Bronchial epithelial cell (primary cell): ENCODE measurements around the gene DUSP1. TPM values are rescaled to one million over a fixed set of nuclear protein-coding genes. Genes with fewer than 3 reads are reported as not detected.

Source experiments
- DNase-seq: peaks from one replicate; pipeline ENCODE4 v3.0.0-alpha.2; 2010; ENCODE audit warnings: low read depth
- FAIRE-seq: peaks from 2 replicates; lab custom pipeline; 2011; peaks lifted over from hg19 to GRCh38; lab: Jason Lieb, UNC
- H3K27me3 ChIP-seq: 2 replicates; pipeline ENCODE4 v1.5.1; 2011; ENCODE audit warnings: low read length; ENCODE audit not compliant: control insufficient read depth, insufficient read depth
- H3K36me3 ChIP-seq: 2 replicates; pipeline ENCODE4 v1.5.1; 2011; ENCODE audit warnings: low read length; ENCODE audit not compliant: control insufficient read depth, insufficient read depth
- H3K4me3 ChIP-seq: 2 replicates; pipeline ENCODE4 v1.5.1; 2011; ENCODE audit warnings: mild to moderate bottlenecking, low read depth, low read length, control low read depth
- CTCF ChIP-seq: IDR thresholded peaks from 2 replicates; pipeline ENCODE4 v1.5.1; 2011; ENCODE audit warnings: mild to moderate bottlenecking, moderate library complexity, low read length, control low read depth, inconsistent platforms; ENCODE audit not compliant: insufficient read depth, severe bottlenecking
- total RNA-seq: library from RNA; depleted of rRNA; stranded (reverse); fragments of >200 nt; gene quantifications from 2 replicates; pipeline ENCODE4 v1.2.1, GENCODE V29; 2014

The DUSP1 gene
- total RNA-seq, 1 donor from 2014 or later: 114 TPM

GRCh38 chr5:172732201-172732865 lies 38.7 kb downstream of the DUSP1 start:
- TF ChIP-seq CTCF: no peak
- H3K27me3 ChIP-seq: no peaks in the 10 kb centered on the region
- no peak overlapping the region for H3K4me3 ChIP-seq
- H3K36me3 ChIP-seq: no peaks in the 10 kb centered on the region
- FAIRE-seq: no peak
- no peak for DNase-seq

GRCh38 chr5:172731680-172732074 lies 39.3 kb downstream of the DUSP1 start:
- no peak for TF ChIP-seq CTCF
- DNase-seq: no peak
- H3K27me3 ChIP-seq: no peaks in the 10 kb centered on the region

GRCh38 chr5:172730981-172731679 lies 39.9 kb downstream of the DUSP1 start:
- Histone ChIP-seq H3K4me3 (no peak overlapping the region), H3K27me3 (no peaks in the 10 kb centered on the region), H3K36me3 (no peaks in the 10 kb centered on the region)
- peak; percentile 47 for FAIRE-seq
- TF ChIP-seq CTCF: no peak
- DNase-seq: peak; percentile 84

More at GRCh38 chr5:172731680-172732074, 39.3 kb downstream of the DUSP1 start:
- Histone ChIP-seq H3K36me3 (no peaks in the 10 kb centered on the region), H3K4me3 (no peak overlapping the region)
- peak; percentile 60 for FAIRE-seq

GRCh38 chr5:172730222-172730621 lies 40.8 kb downstream of the DUSP1 start:
- Histone ChIP-seq H3K4me3 (no peak overlapping the region), H3K27me3 (no peaks in the 10 kb centered on the region), H3K36me3 (no peaks in the 10 kb centered on the region)
- FAIRE-seq (peak; percentile 68), DNase-seq (no peak)
- TF ChIP-seq CTCF: no peak

GRCh38 chr5:172729588-172729987 lies 41.4 kb downstream of the DUSP1 start:
- DNase-seq (no peak), FAIRE-seq (no peak)
- no peak for TF ChIP-seq CTCF
- Histone ChIP-seq H3K4me3 (no peak overlapping the region), H3K36me3 (no peaks in the 10 kb centered on the region), H3K27me3 (no peaks in the 10 kb centered on the region)
